ENCODE data around the gene MGAT5B. TPM values are rescaled to one million over a fixed set of nuclear protein-coding genes. Genes with fewer than 3 reads are reported as not detected.

The MGAT5B gene
- total and polyA plus RNA-seq, 4 donors: 0.02 to 0.25 TPM; not detected in 2

DNA sequence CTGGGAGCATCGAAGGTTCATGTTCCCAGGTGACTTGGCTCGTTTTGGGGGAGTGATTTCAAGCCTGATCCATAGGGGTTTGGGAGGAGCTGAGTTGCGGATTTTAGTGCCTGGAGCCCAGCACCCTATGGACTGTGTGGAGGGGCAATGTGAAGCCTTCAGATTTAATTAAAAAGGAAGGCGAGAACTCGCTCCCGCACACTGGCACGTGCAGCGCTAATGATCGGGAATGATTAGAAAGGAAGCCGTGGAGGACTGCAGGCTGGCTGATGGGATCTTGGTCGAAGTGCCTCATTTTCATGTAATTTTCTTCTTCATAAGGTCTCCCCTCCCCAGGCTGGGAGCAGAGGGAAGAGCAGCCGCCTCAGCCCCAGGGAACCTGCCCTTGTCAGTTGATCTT is 12.8 kb downstream of the MGAT5B start:
- no peak overlapping the region for H3K9ac ChIP-seq (ENCODE audit: low read depth in 1 of 2, low read length in 2 of 2)
- peaks cover 0 to 4% (median 1%) of the 10 kb centered on the region in 4 donors for H3K27me3 ChIP-seq (ENCODE audit: control insufficient read depth in 4 of 4, insufficient read depth in 4 of 4, low read length in 3 of 4)
- H3K27ac ChIP-seq (ENCODE audit: low read depth in 1 of 2, low read length in 2 of 2): no peak overlapping the region
- no peaks in the 10 kb centered on the region for H3K9me3 ChIP-seq (ENCODE audit: control insufficient read depth in 4 of 4, low read length in 3 of 4)
- no peaks in the 10 kb centered on the region for H3K36me3 ChIP-seq (ENCODE audit: control insufficient read depth in 4 of 4, insufficient read depth in 3 of 4, low read depth in 1 of 4, low read length in 3 of 4)
- 79% methylated on average over 12 of the region's 12 CpGs for WGBS
- H3K4me3 ChIP-seq (ENCODE audit: low read depth in 1 of 3, low read length in 3 of 3): no peak overlapping the region
- TF ChIP-seq, protein P1, sequence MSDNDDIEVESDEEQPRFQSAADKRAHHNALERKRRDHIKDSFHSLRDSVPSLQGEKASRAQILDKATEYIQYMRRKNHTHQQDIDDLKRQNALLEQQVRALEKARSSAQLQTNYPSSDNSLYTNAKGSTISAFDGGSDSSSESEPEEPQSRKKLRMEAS (IDR thresholded peaks at IDR 0.05): no peak
- TF ChIP-seq JUND (IDR thresholded peaks at IDR 0.05): no peak
- TF ChIP-seq, protein P2, sequence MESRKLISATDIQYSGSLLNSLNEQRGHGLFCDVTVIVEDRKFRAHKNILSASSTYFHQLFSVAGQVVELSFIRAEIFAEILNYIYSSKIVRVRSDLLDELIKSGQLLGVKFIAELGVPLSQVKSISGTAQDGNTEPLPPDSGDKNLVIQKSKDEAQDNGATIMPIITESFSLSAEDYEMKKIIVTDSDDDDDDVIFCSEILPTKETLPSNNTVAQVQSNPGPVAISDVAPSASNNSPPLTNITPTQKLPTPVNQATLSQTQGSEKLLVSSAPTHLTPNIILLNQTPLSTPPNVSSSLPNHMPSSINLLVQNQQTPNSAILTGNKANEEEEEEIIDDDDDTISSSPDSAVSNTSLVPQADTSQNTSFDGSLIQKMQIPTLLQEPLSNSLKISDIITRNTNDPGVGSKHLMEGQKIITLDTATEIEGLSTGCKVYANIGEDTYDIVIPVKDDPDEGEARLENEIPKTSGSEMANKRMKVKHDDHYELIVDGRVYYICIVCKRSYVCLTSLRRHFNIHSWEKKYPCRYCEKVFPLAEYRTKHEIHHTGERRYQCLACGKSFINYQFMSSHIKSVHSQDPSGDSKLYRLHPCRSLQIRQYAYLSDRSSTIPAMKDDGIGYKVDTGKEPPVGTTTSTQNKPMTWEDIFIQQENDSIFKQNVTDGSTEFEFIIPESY (IDR thresholded peaks at IDR 0.05): no peak
- TF ChIP-seq RAD21 (IDR thresholded peaks at IDR 0.05): no peak
- TF ChIP-seq SP1 (IDR thresholded peaks at IDR 0.05): no peak
- TF ChIP-seq TAF1 (conservative IDR thresholded peaks at IDR 0.05): no peak
- TF ChIP-seq FOXA2 (IDR thresholded peaks at IDR 0.05): no peak
- H3K4me1 ChIP-seq (ENCODE audit: control insufficient read depth in 4 of 4, insufficient read depth in 4 of 4, low read length in 3 of 4): no peaks in the 10 kb centered on the region
- no peak for DNase-seq (ENCODE audit: low spot score)

- no peak for DNase-seq (ENCODE audit: low spot score)
- Histone ChIP-seq H3K36me3 (ENCODE audit: control insufficient read depth in 4 of 4, insufficient read depth in 3 of 4, low read depth in 1 of 4, low read length in 3 of 4) (no peaks in the 10 kb centered on the region), H3K4me1 (ENCODE audit: control insufficient read depth in 4 of 4, insufficient read depth in 4 of 4, low read length in 3 of 4) (no peaks in the 10 kb centered on the region), H3K4me3 (ENCODE audit: low read depth in 1 of 3, low read length in 3 of 3) (no peak overlapping the region), H3K9me3 (ENCODE audit: control insufficient read depth in 4 of 4, low read length in 3 of 4) (no peaks in the 10 kb centered on the region), H3K27ac (ENCODE audit: low read depth in 1 of 2, low read length in 2 of 2) (no peak overlapping the region), H3K27me3 (ENCODE audit: control insufficient read depth in 4 of 4, insufficient read depth in 4 of 4, low read length in 3 of 4) (peaks cover 0 to 4% (median 1%) of the 10 kb centered on the region in 4 donors), H3K9ac (ENCODE audit: low read depth in 1 of 2, low read length in 2 of 2) (no peak overlapping the region)
- TF ChIP-seq, protein P1 (IDR thresholded peaks at IDR 0.05): no peak
- TF ChIP-seq RAD21 (IDR thresholded peaks at IDR 0.05) (no peak), CTCF (IDR thresholded peaks at IDR 0.05; ENCODE audit: low read depth, low read length, missing input control) (no peak), FOXA1 (IDR thresholded peaks at IDR 0.05) (no peak), YY1 (IDR thresholded peaks at IDR 0.05) (no peak)
- TF ChIP-seq, protein P2 (IDR thresholded peaks at IDR 0.05): no peak
- 75% methylated on average over 6 of the region's 6 CpGs for WGBS
Measured at GRCh38 chr17:76881408-76881807, 13.2 kb downstream of the MGAT5B start.

GRCh38 chr17:76881966-76882365 is 13.8 kb downstream of the MGAT5B start:
- H3K27ac ChIP-seq (ENCODE audit: low read depth in 1 of 2, low read length in 2 of 2): no peak overlapping the region
- WGBS: 87% methylated on average over 20 of the region's 20 CpGs
- TF ChIP-seq, protein P3, sequence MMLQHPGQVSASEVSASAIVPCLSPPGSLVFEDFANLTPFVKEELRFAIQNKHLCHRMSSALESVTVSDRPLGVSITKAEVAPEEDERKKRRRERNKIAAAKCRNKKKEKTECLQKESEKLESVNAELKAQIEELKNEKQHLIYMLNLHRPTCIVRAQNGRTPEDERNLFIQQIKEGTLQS (IDR thresholded peaks at IDR 0.05): no peak
- TF ChIP-seq REST (IDR thresholded peaks at IDR 0.05) (no peak), HNF4G (IDR thresholded peaks at IDR 0.05) (no peak)
- no peaks in the 10 kb centered on the region for H3K9me3 ChIP-seq (ENCODE audit: control insufficient read depth in 4 of 4, low read length in 3 of 4)
- DNase-seq (ENCODE audit: low spot score): no peak
- no peak overlapping the region for H3K9ac ChIP-seq (ENCODE audit: low read depth in 1 of 2, low read length in 2 of 2)
- H3K27me3 ChIP-seq (ENCODE audit: control insufficient read depth in 4 of 4, insufficient read depth in 4 of 4, low read length in 3 of 4): peaks cover 0 to 4% (median 1%) of the 10 kb centered on the region in 4 donors
- no peaks in the 10 kb centered on the region for H3K4me1 ChIP-seq (ENCODE audit: control insufficient read depth in 4 of 4, insufficient read depth in 4 of 4, low read length in 3 of 4)
- no peak overlapping the region for H3K4me3 ChIP-seq (ENCODE audit: low read depth in 1 of 3, low read length in 3 of 3)
- H3K36me3 ChIP-seq (ENCODE audit: control insufficient read depth in 4 of 4, insufficient read depth in 3 of 4, low read depth in 1 of 4, low read length in 3 of 4): no peaks in the 10 kb centered on the region
